H1 (cell line): Measurements from ENCODE around the gene ARMC12. TPM values are rescaled to one million over a fixed set of nuclear protein-coding genes. Genes with fewer than 3 reads are reported as not detected.

Experiments used
- HDAC2 ChIP-seq, 2 experiments: fragments of 300-600 bp in 1 of 2; sonication (generic) in 1 of 2; IDR thresholded peaks; 2 replicates each; pipeline ENCODE4 v1.6.1; 2011 to 2012; ENCODE audit warnings: low read depth in 2 of 2, low read length in 2 of 2, mild to moderate bottlenecking in 2 of 2, moderate library complexity in 2 of 2, borderline replicate concordance in 1 of 2, inconsistent platforms in 1 of 2
- polyA plus RNA-seq, 7 experiments: library from polyadenylated mRNA; depleted of rRNA in 3 of 7; stranded (reverse) in 5 of 7; unstranded in 2 of 7; fragments of >200 nt in 5 of 7; fragments of 200-250 nt in 2 of 7; gene quantifications; 1 replicate in 5 of 7; 2 replicates in 1 of 7; 4 replicates in 1 of 7; pipeline versions ENCODE4 v1.2.1 to v1.2.3, GENCODE V29; 2011 to 2013; ENCODE audit warnings: missing spikeins in 2 of 7, mixed read lengths in 2 of 7
- total RNA-seq: library from RNA; stranded (reverse); fragmentation: NEBNext Ultra II Directional; extraction: Animal tissue kit (Norgen Biotek cat#: 25700); gene quantifications from 2 replicates; pipeline ENCODE4 v1.2.1, GENCODE V29; 2021

The ARMC12 gene
- total and polyA plus RNA-seq, 2 of the 8 experiments (the other 6 are each of a cell fraction or from before 2014, with no cell fraction given) = 0.86 to 3.7 TPM

GRCh38 chr6:35718911-35719381, 17.9 kb upstream of the ARMC12 start (continued):
- no peak for TF ChIP-seq HDAC2 (IDR thresholded peaks at IDR 0.05; ENCODE audit: borderline replicate concordance in 1 of 2, low read depth in 2 of 2, low read length in 2 of 2)
- TF ChIP-seq, all 59 proteins: peak for 0
